Hematopoietic multipotent progenitor cell treated with erythropoietin and hydrocortisone succinate and interleukin-3 and kit ligand, for 17 days (in vitro differentiated cells): ENCODE measurements around the gene CD3G.
A peak's percentile ranks its signal among the peaks of the same experiment; 100 is the strongest.

Experiments used
- DNase-seq: peaks from one replicate; pipeline ENCODE4 v3.0.0-alpha.2; 2015; ENCODE audit warnings: low spot score

The CD3G gene

GRCh38 chr11:118325283-118325682, 18.9 kb upstream of the CD3G start:
- DNase-seq = no peak

DNA sequence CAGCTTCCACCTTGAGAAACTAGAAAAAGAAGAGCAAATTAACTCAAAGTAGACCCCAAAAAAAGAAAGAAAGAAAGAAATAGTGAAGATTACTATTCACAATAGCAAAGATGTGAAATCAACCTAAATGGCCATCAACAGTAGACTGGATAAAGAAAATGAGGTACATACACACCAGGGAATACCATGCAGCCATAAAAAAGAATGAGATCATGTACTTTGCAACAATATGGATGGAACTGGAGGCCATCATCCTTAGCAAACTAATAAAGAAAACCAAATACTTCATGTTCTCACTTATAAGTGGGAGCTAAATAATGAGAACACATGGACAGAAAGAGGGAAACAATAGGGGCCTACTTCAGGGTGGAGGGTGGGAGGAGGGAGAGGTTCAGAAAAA, 15.4 kb upstream of the CD3G start:
- DNase-seq = no peak

GRCh38 chr11:118334745-118335144, 9.4 kb upstream of the CD3G start:
- DNase-seq = no peak

DNA sequence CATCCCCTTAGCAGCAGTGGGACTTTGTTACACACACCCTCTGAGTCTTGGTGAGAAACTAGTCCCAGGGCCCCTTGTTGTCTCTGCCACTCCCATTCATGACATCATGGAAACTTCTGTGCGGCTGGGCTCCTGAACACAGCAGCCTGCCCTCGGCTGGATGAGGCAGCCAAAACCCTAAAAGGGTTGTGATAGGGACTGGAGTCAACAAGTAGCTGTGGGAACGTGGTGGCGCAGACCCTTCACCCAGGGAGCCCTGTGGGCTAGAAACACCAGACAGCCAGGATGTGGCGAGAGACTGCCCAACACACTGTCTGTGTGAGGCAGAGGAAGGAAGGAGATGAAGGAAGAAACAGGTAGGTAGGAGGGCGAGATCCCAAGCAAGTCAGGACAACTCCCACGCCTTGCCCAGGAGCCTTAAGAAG, 5.5 kb upstream of the CD3G start:
- DNase-seq = no peak

GRCh38 chr11:118339281-118339961, 4.7 kb upstream of the CD3G start:
- DNase-seq = no peak

- DNase-seq = no peak
These were observed 3.7 kb upstream of the CD3G start for GRCh38 chr11:118340449-118340848.

GRCh38 chr11:118341261-118341660, 2.9 kb upstream of the CD3G start:
- no peak for DNase-seq

- DNase-seq = no peak
These were observed 2.2 kb upstream of the CD3G start for GRCh38 chr11:118341815-118342489.

DNA sequence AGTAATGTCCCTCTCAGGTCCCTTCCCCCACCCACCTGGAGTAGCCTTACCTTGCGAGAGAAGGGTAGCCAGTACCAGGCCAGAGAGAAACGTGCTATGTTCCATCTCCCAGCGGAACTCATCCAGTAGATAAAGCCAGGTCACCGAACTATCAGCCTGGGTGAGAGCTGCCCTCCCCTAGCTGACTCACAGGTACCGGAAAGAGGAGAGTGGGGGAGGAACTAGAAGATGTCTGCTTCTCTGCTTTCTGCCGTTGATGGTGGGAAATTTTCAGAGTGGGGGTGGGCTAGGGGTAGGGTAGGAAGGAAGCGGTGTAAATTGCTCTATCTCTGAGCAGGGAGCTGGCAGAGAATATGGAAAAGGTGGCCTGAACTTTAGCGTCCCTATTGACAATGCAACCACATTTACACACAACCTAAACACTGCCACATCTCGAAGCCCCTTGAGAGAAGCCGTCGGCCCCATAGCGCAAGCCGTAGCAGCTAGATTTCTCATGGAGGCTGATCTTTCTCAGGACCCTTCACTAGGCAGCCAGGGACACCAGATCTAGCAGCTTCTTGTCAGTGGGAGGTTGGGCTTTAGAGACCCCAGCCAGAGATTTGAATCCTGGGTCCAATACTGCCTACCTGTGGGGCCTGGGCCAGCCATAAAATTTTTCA, 1.5 kb upstream of the CD3G start, which contains the start of gene CD3D:
Gene CD3D (minus strand): TSS at position 203 of the 659 bp plus-strand sequence. CDS start 98 bp downstream, at position 105.
- no peak for DNase-seq

DNA sequence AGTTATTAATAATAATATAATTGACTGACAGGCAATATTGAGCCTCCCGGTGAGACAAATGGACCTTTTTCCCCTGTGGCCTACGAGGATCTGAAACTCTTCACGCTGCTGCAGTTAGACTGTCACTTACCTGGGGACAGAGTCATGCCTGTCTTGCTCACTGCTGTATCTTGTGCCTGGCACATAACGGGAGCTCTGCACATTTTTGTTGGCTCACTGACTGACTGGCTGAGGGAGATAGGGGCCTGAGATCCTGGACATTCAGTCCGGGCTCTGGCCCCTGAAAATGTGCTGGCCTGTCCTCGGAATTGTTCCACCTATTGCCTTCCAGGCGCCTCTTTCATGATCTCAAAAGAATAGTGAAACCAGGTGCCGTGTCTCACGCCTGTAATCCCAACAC, 896 bp upstream of the CD3G start:
- DNase-seq = no peak

GRCh38 chr11:118349475-118349874, 5.3 kb downstream of the CD3G start:
- DNase-seq = no peak

DNA sequence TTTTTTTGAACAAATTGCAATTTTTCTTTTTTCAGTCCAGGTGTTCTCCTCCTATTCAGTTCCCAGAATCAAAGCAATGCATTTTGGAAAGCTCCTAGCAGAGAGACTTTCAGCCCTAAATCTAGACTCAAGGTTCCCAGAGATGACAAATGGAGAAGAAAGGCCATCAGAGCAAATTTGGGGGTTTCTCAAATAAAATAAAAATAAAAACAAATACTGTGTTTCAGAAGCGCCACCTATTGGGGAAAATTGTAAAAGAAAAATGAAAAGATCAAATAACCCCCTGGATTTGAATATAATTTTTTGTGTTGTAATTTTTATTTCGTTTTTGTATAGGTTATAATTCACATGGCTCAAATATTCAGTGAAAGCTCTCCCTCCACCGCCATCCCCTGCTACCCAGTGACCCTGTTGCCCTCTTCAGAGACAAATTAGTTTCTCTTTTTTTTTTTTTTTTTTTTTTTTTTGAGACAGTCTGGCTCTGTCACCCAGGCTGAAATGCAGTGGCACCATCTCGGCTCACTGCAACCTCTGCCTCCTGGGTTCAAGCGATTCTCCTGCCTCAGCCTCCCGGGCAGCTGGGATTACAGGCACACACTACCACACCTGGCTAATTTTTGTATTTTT, 9.1 kb downstream of the CD3G start:
- DNase-seq = peak; percentile 43

DNA sequence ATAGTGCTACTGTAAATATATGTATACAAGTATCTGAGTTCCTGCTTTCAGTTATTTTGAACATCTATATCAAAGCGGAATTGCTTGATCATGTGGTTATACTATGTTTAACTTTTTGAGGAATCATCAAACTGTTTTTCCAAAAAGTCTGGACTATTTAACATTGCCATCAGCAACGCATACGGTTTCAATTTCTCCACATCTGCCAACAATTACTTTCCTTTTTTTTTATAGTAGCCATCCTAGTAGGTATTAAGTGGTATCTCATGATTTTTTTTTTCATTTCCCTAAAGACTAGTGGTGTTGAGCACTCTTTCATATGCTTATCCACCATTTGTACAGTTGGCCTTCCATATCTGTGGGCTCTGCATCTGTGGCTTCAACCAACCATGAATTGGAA, 13.9 kb downstream of the CD3G start:
- no peak for DNase-seq

- DNase-seq = peak; percentile 99
These were observed 15.3 kb downstream of the CD3G start, which contains the start of gene UBE4A for GRCh38 chr11:118359295-118359958. UBE4A (plus strand) TSS chr11:118359600; CDS start chr11:118365081, 5,481 bp downstream.

DNA sequence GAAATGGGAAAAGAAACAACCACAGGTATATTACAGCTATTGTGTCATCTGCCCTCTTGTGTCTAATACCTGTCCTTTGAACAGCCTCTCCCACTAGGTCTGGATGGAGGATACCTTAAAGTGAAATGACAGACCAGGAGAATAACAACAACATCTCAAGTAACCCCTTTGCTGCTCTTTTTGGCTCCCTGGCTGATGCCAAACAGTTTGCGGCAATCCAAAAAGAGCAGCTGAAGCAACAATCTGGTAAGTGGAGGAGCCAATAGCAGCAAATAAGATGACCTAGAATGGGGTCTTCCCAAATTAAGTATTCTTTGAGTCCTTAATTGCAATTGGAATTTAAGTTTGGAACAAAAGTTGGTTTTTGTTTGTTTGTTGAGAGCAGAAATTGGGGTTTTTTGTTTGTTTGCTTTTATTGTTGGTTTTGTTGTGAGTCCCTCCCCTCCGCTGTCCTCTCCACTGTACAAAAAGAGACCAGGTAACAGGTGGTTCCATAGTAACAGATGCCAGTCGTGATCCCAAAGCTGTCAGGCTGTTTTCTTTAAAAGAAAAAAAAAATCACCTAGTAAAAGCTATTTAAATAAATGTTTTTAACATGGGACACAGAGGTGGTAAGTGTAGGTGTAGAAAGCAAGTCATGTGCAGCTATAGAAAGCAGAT, 20.9 kb downstream of the CD3G start:
- no peak for DNase-seq

GRCh38 chr11:118366287-118366686, 22.1 kb downstream of the CD3G start:
- no peak for DNase-seq

GRCh38 chr11:118370774-118371173, 26.6 kb downstream of the CD3G start:
- no peak for DNase-seq

DNA sequence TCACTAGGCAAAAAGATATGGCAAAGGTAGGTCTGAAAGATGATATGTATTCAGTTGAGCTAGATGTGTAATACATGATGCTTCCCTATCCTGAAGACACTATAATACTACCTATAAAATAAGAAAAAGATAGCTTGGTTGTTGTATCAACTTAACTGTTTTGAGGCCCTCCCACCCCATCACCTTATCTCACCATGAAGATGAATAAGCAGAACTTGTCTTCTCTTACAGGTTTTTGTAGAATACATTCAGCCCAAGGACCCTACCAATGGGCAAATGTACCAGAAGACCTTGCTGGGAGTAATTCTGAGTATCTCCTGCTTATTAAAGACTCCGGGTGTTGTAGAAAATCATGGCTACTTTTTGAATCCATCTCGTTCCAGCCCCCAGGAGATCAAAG, 29.1 kb downstream of the CD3G start:
- DNase-seq = no peak

DNA sequence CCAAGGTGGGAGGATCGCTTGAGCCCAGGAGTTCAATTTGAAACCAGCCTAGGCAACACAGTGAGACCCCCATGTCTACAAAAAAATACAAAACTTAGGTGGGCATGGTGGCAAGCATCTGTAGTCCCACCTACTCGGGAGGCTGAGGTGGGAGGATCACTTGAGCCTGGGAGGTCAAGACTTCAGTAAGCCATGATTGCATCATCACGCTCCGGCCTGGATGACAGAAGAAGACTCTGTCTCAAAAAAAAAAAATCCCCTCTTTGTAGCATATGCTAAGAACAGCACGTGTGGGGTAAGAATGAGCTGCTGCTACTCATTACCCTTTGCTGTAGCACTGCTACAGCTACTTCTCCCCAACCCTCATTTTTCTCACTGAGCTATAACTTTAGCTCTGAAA, 29.7 kb downstream of the CD3G start:
- DNase-seq = no peak

DNA sequence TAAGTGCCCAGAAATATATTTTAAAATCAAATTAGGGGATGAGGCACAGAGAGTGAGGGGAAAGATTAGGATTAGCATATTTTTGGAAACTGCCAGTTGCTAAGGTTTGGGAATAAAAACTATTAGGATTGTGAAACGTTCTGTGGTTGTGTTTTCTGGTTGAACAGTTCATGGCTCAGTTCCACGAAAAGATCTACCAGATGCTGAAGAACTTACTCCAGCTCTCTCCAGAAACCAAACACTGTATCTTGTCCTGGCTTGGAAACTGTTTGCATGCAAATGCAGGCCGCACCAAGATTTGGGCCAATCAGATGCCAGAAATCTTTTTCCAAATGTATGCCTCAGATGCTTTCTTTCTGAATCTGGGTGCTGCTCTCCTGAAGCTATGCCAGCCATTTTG, 30.6 kb downstream of the CD3G start:
- DNase-seq = no peak

DNA sequence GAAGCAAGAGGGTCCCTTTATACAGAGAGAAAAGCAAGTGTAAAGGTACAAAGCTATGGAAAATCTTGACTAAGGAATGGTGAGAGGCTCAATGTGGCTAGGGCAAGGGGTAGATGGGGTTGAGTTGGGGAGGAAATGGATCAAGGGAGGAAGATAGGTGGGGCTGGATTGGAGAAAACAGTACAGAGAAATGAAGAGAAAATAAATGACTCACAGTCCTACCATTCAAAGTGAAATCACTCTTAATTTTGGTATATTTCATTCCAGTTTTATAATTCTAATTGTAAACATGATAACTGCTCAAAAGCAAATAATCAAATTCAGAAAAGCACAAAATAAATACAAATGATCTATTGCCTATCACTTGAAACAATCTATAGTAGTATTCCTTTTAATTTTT, 31.8 kb downstream of the CD3G start:
- no peak for DNase-seq

DNA sequence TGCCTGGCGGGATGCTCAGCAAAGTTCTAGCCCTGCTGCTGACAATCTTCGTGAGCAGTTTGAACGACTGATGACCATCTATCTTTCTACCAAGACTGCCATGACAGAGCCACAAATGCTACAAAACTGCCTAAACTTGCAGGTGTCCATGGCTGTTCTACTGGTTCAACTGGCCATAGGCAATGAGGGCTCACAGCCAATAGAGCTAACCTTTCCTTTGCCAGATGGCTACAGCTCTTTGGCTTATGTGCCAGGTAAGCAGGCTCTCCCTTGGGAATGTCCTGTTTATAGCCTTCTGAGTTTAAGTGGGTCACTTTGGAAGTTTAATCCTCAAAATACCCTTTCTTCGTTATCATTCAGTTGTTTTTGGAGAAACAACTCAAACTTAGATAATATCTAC, 35.4 kb downstream of the CD3G start:
- no peak for DNase-seq
